ENCODE results near the gene ZNF488. TPM values are rescaled to one million over a fixed set of nuclear protein-coding genes. Genes with fewer than 3 reads are reported as not detected.

Gene ZNF488
- total RNA-seq, 4 donors from 2014 or later, result 0.24 to 0.56 (median 0.40) TPM; not detected in 1

- no peaks in the 10 kb centered on the region for H3K27me3 ChIP-seq
- DNase-seq, result no peak
- TF ChIP-seq CTCF (IDR thresholded peaks at IDR 0.05), result no peak
- no peak for TF ChIP-seq POLR2A (IDR thresholded peaks at IDR 0.05)
- H3K4me1 ChIP-seq, result no peaks in the 10 kb centered on the region
- intact Hi-C loops (cut with DNase I), result no loop called here
- H3K27ac ChIP-seq, result no peak overlapping the region
- H3K4me3 ChIP-seq (replicated peaks in 1 of 3), result no peak overlapping the region
- 76 to 85% methylated on average over 3 of the region's 3 CpGs for WGBS, 2 donors
- H3K9me3 ChIP-seq, result no peaks in the 10 kb centered on the region
- H3K36me3 ChIP-seq, result no peaks in the 10 kb centered on the region
These were observed 51.7 kb downstream of the ZNF488 start for GRCh38 chr10:47332371-47332770.

GRCh38 chr10:47331954-47332353 is 52.1 kb downstream of the ZNF488 start:
- no peak for TF ChIP-seq CTCF (IDR thresholded peaks at IDR 0.05)
- no peak for TF ChIP-seq POLR2A (IDR thresholded peaks at IDR 0.05)
- Histone ChIP-seq H3K4me1 (no peaks in the 10 kb centered on the region), H3K27me3 (no peaks in the 10 kb centered on the region), H3K27ac (no peak overlapping the region), H3K9me3 (no peaks in the 10 kb centered on the region), H3K36me3 (no peaks in the 10 kb centered on the region), H3K4me3 (replicated peaks in 1 of 3) (no peak overlapping the region)
- 79 to 82% methylated on average over 7 of the region's 7 CpGs for WGBS, 2 donors
- intact Hi-C loops (cut with DNase I), result no loop called here
- DNase-seq, result no peak

- Histone ChIP-seq H3K4me1 (no peaks in the 10 kb centered on the region), H3K9me3 (no peaks in the 10 kb centered on the region), H3K36me3 (no peaks in the 10 kb centered on the region), H3K4me3 (replicated peaks in 1 of 3) (no peak overlapping the region), H3K27ac (no peak overlapping the region), H3K27me3 (no peaks in the 10 kb centered on the region)
- intact Hi-C loops (cut with DNase I), result no loop called here
- no peak for TF ChIP-seq POLR2A (IDR thresholded peaks at IDR 0.05)
- 93 to 94% methylated on average over 6 to 9 of the region's 9 CpGs for WGBS, 2 donors
- DNase-seq, result no peak
These were observed 52.6 kb downstream of the ZNF488 start for GRCh38 chr10:47331491-47331890.

GRCh38 chr10:47330804-47331203 is 53.3 kb downstream of the ZNF488 start:
- H3K27me3 ChIP-seq, result no peaks in the 10 kb centered on the region
- H3K27ac ChIP-seq, result no peak overlapping the region
- TF ChIP-seq POLR2A (IDR thresholded peaks at IDR 0.05) (no peak), CTCF (IDR thresholded peaks at IDR 0.05) (no peak)
- H3K4me3 ChIP-seq (replicated peaks in 1 of 3), result no peak overlapping the region
- DNase-seq, result no peak
- no peaks in the 10 kb centered on the region for H3K9me3 ChIP-seq
- WGBS, 2 donors, result 76 to 81% methylated on average over 3 of the region's 3 CpGs
- intact Hi-C loops (cut with DNase I), result no loop called here
- no peaks in the 10 kb centered on the region for H3K4me1 ChIP-seq
- no peaks in the 10 kb centered on the region for H3K36me3 ChIP-seq

GRCh38 chr10:47330366-47330765 is 53.7 kb downstream of the ZNF488 start:
- H3K36me3 ChIP-seq, result no peaks in the 10 kb centered on the region
- TF ChIP-seq CTCF (IDR thresholded peaks at IDR 0.05) (no peak), POLR2A (IDR thresholded peaks at IDR 0.05) (no peak)
- H3K4me1 ChIP-seq, result no peaks in the 10 kb centered on the region
- no peak for DNase-seq
- no peak overlapping the region for H3K4me3 ChIP-seq (replicated peaks in 1 of 3)
- H3K27ac ChIP-seq, result no peak overlapping the region
- intact Hi-C loops (cut with DNase I), result no loop called here
- no peaks in the 10 kb centered on the region for H3K27me3 ChIP-seq
- WGBS, 2 donors, result 94 to 96% methylated on average over 3 of the region's 3 CpGs
- no peaks in the 10 kb centered on the region for H3K9me3 ChIP-seq

- TF ChIP-seq CTCF (IDR thresholded peaks at IDR 0.05) (no peak), POLR2A (IDR thresholded peaks at IDR 0.05) (no peak)
- H3K9me3 ChIP-seq, result no peaks in the 10 kb centered on the region
- no peaks in the 10 kb centered on the region for H3K27me3 ChIP-seq
- intact Hi-C loops (cut with DNase I), result no loop called here
- no peak overlapping the region for H3K4me3 ChIP-seq (replicated peaks in 1 of 3)
- no peaks in the 10 kb centered on the region for H3K4me1 ChIP-seq
- WGBS, 2 donors, result 83 to 97% methylated on average over 3 to 4 of the region's 4 CpGs
- H3K36me3 ChIP-seq, result no peaks in the 10 kb centered on the region
- DNase-seq, result no peak
- no peak overlapping the region for H3K27ac ChIP-seq
These were observed 54.2 kb downstream of the ZNF488 start for GRCh38 chr10:47329855-47330254.
